ENCODE results near the gene PPP6R1.

- TF ChIP-seq CTCF (IDR thresholded peaks at IDR 0.05 in 8 of 11, conservative IDR thresholded peaks at IDR 0.05 in 3 of 11) (no peak), POLR2AphosphoS5 (IDR thresholded peaks at IDR 0.05) (peak in 1 of 3 donors; percentile 39), POLR2A (IDR thresholded peaks at IDR 0.05) (no peak)
Measured at GRCh38 chr19:55249841-55250240, 9.0 kb downstream of the PPP6R1 start.

Measured in spleen (tissue), 7 donors.